Astrocyte of the spinal cord (primary cell): ENCODE measurements around the gene TCF7.

Source experiments
- DNase-seq: peaks from one replicate; pipeline ENCODE4 v3.0.0; 2011; ENCODE audit warnings: low read depth, low spot score
- H3K4me3 ChIP-seq: 2 replicates; pipeline ENCODE4 v1.5.1; 2011; ENCODE audit warnings: low read depth, mild to moderate bottlenecking, low read length, moderate library complexity
- CTCF ChIP-seq: IDR thresholded peaks from 2 replicates; pipeline ENCODE4 v1.5.1; 2012; ENCODE audit warnings: low read depth, mild to moderate bottlenecking, low read length, inconsistent platforms
- in situ Hi-C: cut with HindIII; loops from 2 replicates; pipeline ENCODE4 v1.10.0; 2017; ENCODE audit warnings: low sequenced_read_pairs

Gene TCF7

GRCh38 chr5:134139377-134139851 lies 24.9 kb downstream of the TCF7 start:
- no peak for DNase-seq
- TF ChIP-seq CTCF, result no peak

GRCh38 chr5:134139891-134140469 lies 25.5 kb downstream of the TCF7 start:
- in situ Hi-C loops, result no loop called here
- no peak for DNase-seq
- no peak for TF ChIP-seq CTCF
- H3K4me3 ChIP-seq, result no peak overlapping the region

More at GRCh38 chr5:134139377-134139851, 24.9 kb downstream of the TCF7 start:
- in situ Hi-C loops, result no loop called here
- no peak overlapping the region for H3K4me3 ChIP-seq

GRCh38 chr5:134140530-134141201 lies 26.2 kb downstream of the TCF7 start:
- H3K4me3 ChIP-seq, result no peak overlapping the region
- peak; percentile 73 for DNase-seq
- in situ Hi-C loops, result no loop called here
- peak; percentile 81 for TF ChIP-seq CTCF

- in situ Hi-C loops, result no loop called here
- no peak for DNase-seq
- peak; percentile 31 for TF ChIP-seq CTCF
- no peak overlapping the region for H3K4me3 ChIP-seq
Observed at GRCh38 chr5:134141331-134142050, 27.0 kb downstream of the TCF7 start.

GRCh38 chr5:134142052-134142451 lies 27.6 kb downstream of the TCF7 start:
- no peak for DNase-seq
- in situ Hi-C loops, result no loop called here
- TF ChIP-seq CTCF, result no peak
- H3K4me3 ChIP-seq, result no peak overlapping the region

GRCh38 chr5:134142806-134143205 lies 28.3 kb downstream of the TCF7 start:
- H3K4me3 ChIP-seq, result no peak overlapping the region
- in situ Hi-C loops, result no loop called here
- TF ChIP-seq CTCF, result no peak
- DNase-seq, result no peak
